Measurements from ENCODE around the gene CRTAP. TPM values are rescaled to one million over a fixed set of nuclear protein-coding genes. Genes with fewer than 3 reads are reported as not detected.

The CRTAP gene
- total RNA-seq, 1 donor from 2014 or later = 36.6 TPM

DNA sequence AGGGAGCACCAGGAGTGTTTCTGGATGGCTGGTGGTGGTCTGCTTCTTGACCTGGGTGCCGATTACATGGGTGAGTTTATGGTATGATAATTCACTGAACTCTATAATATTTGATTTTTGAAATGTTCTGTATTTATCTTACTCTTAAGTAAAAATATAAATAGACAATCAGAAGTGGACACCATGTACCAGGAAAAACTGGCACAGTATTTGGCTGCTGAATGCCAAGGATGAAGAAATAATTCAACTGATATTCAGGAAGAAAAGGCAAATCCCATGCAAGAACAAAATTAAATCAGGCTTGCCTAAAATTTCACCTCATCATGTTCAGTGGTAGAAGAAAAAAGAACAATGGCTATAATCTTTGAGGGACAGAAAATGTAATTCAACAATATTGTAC, 51.6 kb downstream of the CRTAP start:
- no peaks in the 10 kb centered on the region for H3K9me3 Mint-ChIP-seq
- no peak for ATAC-seq (ENCODE audit: low read depth)
- no peak overlapping the region for H3K4me3 Mint-ChIP-seq
- intact Hi-C loops (cut with micrococcal nuclease) = no loop called here
- peaks cover 3% of the 10 kb centered on the region for H3K27me3 Mint-ChIP-seq
- ChIA-PET CTCF (no interaction called here), POLR2A (no interaction called here)
- H3K36me3 Mint-ChIP-seq (ENCODE audit: low read depth) = no peaks in the 10 kb centered on the region
- no peak overlapping the region for H3K27ac Mint-ChIP-seq
- DNase-seq = no peak
- H3K4me1 Mint-ChIP-seq = peaks cover 8% of the 10 kb centered on the region
- TF ChIP-seq CTCF (IDR thresholded peaks at IDR 0.05) = no peak

DNA sequence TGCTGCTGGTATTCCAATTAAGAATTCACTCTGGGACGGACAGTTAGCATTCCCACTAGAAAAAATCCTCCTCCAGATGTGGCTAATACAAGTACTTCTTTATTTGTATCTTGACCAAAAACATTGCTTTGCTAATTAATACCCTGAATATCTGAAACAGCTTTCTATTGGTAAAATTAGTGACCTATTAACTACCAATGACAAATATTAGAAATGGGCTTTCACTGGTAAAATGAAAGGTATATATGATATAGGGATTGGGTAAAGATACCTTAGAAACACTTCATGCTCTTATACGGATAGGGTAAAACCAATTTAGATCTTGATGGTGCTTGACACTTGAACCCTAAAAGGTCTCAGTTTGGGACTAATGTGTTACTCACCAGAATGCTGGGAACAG, 52.3 kb downstream of the CRTAP start:
- CTCF ChIA-PET = no interaction called here
- no peak for ATAC-seq (ENCODE audit: low read depth)
- POLR2A ChIA-PET = no interaction called here
- no peak for TF ChIP-seq CTCF (IDR thresholded peaks at IDR 0.05)
- Mint-ChIP-seq H3K36me3 (ENCODE audit: low read depth) (no peaks in the 10 kb centered on the region), H3K27me3 (no peaks in the 10 kb centered on the region), H3K9me3 (no peaks in the 10 kb centered on the region), H3K27ac (no peak overlapping the region), H3K4me1 (peaks cover 8% of the 10 kb centered on the region), H3K4me3 (no peak overlapping the region)
- intact Hi-C loops (cut with micrococcal nuclease) = no loop called here
- DNase-seq = no peak

DNA sequence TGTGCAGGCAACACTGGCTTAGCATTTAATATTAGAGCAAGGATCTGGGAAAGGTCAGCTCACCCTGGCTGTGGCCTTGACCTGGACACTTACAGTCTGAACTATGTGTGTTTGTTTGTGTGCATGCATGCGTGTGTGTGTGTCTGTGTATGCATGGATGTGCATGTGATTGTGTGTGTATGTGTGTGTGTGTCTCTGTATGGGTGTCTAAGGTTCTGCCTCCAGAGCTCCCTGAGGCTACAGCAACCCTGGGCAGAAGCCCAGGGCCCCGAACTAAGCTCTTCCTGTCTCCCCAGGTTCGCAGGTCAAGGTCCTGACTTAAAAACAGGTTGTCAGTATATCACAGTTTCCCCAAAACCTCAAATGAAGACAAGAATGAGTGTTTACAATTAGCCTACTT, 53.5 kb downstream of the CRTAP start:
- Mint-ChIP-seq H3K36me3 (ENCODE audit: low read depth) (no peaks in the 10 kb centered on the region), H3K27ac (no peak overlapping the region), H3K27me3 (no peaks in the 10 kb centered on the region), H3K4me1 (peaks cover 8% of the 10 kb centered on the region), H3K9me3 (no peaks in the 10 kb centered on the region), H3K4me3 (no peak overlapping the region)
- DNase-seq = no peak
- POLR2A ChIA-PET = interaction anchor here (0.6 kb wide), 1 partner anchor 82 kb away, joined by 3 read pairs; no protein-coding TSS in a partner anchor
- CTCF ChIA-PET = no interaction called here
- TF ChIP-seq CTCF (IDR thresholded peaks at IDR 0.05) = no peak
- intact Hi-C loops (cut with micrococcal nuclease) = no loop called here
- ATAC-seq (ENCODE audit: low read depth) = no peak

DNA sequence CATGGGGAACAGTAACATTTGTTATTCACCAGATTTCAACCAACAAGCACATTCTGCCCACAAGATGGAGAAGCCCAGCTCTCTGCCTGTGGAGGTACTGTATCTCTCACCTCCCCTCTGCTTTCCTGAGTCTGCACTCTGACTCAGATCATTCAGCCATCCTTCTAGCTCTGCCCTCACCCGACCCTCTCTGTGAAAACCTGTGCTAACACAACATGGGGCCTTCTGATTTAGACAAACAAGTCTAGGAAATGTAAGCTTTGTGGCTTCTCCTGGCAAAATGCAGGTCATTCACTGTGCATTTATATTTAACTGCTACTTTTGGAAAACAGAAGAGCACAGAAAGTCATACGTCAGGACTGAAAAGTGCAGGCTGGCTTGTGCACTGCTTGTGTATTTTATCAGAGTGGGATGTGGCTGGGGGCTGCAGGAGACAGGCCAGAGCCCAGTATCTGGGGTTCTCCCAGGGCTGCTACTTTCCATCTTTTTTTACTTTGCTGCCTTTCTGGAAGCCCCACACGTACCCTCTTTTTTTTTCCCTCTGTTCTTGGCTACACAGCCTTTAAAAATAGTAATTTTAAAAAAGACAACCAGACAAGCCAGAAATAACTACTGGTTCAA, 54.0 kb downstream of the CRTAP start:
- Mint-ChIP-seq H3K36me3 (ENCODE audit: low read depth) (no peaks in the 10 kb centered on the region), H3K9me3 (no peaks in the 10 kb centered on the region), H3K4me1 (peaks cover 8% of the 10 kb centered on the region), H3K27me3 (no peaks in the 10 kb centered on the region), H3K27ac (no peak overlapping the region), H3K4me3 (no peak overlapping the region)
- ATAC-seq (ENCODE audit: low read depth) = no peak
- ChIA-PET POLR2A (no interaction called here), CTCF (no interaction called here)
- intact Hi-C loops (cut with micrococcal nuclease) = no loop called here
- DNase-seq = no peak
- no peak for TF ChIP-seq CTCF (IDR thresholded peaks at IDR 0.05)

DNA sequence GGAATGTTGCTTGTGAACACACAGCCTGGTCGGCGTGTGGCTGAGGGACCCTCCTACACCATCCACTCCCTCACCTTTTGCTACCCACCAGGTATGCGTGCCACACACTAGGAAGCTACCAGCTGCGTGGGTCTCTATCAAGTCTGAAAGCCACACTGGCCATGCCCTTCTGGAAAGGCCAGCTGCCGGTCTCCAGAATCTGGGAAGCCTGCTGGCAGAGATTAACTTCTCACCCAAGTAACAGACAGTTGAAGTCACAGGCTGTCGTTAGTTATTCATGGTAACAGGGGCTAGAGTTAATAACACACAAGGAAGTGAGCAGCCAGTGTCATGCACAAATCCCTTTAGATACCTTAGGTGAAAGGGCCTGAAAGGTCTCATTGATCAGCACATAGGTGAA, 56.7 kb downstream of the CRTAP start:
- no peak for ATAC-seq (ENCODE audit: low read depth)
- no peaks in the 10 kb centered on the region for H3K36me3 Mint-ChIP-seq (ENCODE audit: low read depth)
- no peaks in the 10 kb centered on the region for H3K4me1 Mint-ChIP-seq
- DNase-seq = no peak
- intact Hi-C loops (cut with micrococcal nuclease) = no loop called here
- POLR2A ChIA-PET = no interaction called here
- TF ChIP-seq CTCF (IDR thresholded peaks at IDR 0.05) = no peak
- no peaks in the 10 kb centered on the region for H3K27me3 Mint-ChIP-seq
- no peak overlapping the region for H3K4me3 Mint-ChIP-seq
- no peaks in the 10 kb centered on the region for H3K9me3 Mint-ChIP-seq
- H3K27ac Mint-ChIP-seq = no peak overlapping the region
- CTCF ChIA-PET = no interaction called here

Measured in activated B cell treated with CpG ODN at 0.5 μM for 24 hours (primary cell).